Measurements from ENCODE around the gene TRIM9.

- TF ChIP-seq CTCF (conservative IDR thresholded peaks at IDR 0.05; ENCODE audit: low read depth, low read length) (no peak), EZH2 (IDR thresholded peaks at IDR 0.05; ENCODE audit: borderline replicate concordance, low read depth, low read length, poor library complexity, severe bottlenecking) (no peak)
These were observed 21.2 kb downstream of the TRIM9 start for GRCh38 chr14:51073731-51074130.

Measured in A673 (cell line).